HG02852 (cell line): ENCODE results near the gene KCNQ4.

Experiments used
- ATAC-seq: cut with Tn5 transposase; IDR thresholded peaks from one replicate; pipeline ENCODE4 v1.9.1; 2021; ENCODE audit warnings: mild to moderate bottlenecking, moderate library complexity; ENCODE audit not compliant: unreplicated experiment

Gene KCNQ4

GRCh38 chr1:40776236-40777072, 7.1 kb upstream of the KCNQ4 start:
- ATAC-seq = no peak

- no peak for ATAC-seq
These were observed 6.2 kb upstream of the KCNQ4 start for GRCh38 chr1:40777224-40777970.

GRCh38 chr1:40780678-40781607, 2.6 kb upstream of the KCNQ4 start:
- no peak for ATAC-seq

- ATAC-seq = no peak
These were observed 2.0 kb upstream of the KCNQ4 start for GRCh38 chr1:40781608-40781971.

- ATAC-seq = no peak
These were observed 1.1 kb upstream of the KCNQ4 start for GRCh38 chr1:40782371-40782956.

GRCh38 chr1:40784141-40784770, 669 bp downstream of the KCNQ4 start:
- ATAC-seq = no peak

- no peak for ATAC-seq
These were observed 1.2 kb downstream of the KCNQ4 start for GRCh38 chr1:40784771-40785151.

- ATAC-seq = no peak
These were observed 1.9 kb downstream of the KCNQ4 start for GRCh38 chr1:40785446-40785845.

GRCh38 chr1:40786171-40786994, 2.8 kb downstream of the KCNQ4 start:
- ATAC-seq = no peak

GRCh38 chr1:40786995-40787705, 3.6 kb downstream of the KCNQ4 start:
- no peak for ATAC-seq

GRCh38 chr1:40787737-40788560, 4.4 kb downstream of the KCNQ4 start:
- no peak for ATAC-seq

- ATAC-seq = no peak
These were observed 5.2 kb downstream of the KCNQ4 start for GRCh38 chr1:40788561-40789341.

GRCh38 chr1:40789342-40789598, 5.7 kb downstream of the KCNQ4 start:
- no peak for ATAC-seq

- no peak for ATAC-seq
These were observed 6.3 kb downstream of the KCNQ4 start for GRCh38 chr1:40789661-40790430.

GRCh38 chr1:40792036-40792435, 8.4 kb downstream of the KCNQ4 start:
- ATAC-seq = no peak

GRCh38 chr1:40793617-40794016, 10.0 kb downstream of the KCNQ4 start:
- ATAC-seq = no peak

GRCh38 chr1:40794048-40794447, 10.5 kb downstream of the KCNQ4 start:
- ATAC-seq = no peak
